ENCODE data around the gene TSHB.

Gene TSHB

GRCh38 chr1:115074839-115075534 lies 45.4 kb downstream of the TSHB start:
- H3K4me1 ChIP-seq (ENCODE audit: control insufficient read depth, insufficient read depth, low read length): no peaks in the 10 kb centered on the region
- ChIA-PET POLR2A (no interaction called here), CTCF (interaction anchor here (0.6 kb wide), 1 partner anchor 632 kb away, joined by 3 read pairs; no protein-coding TSS in a partner anchor)
- no peak overlapping the region for H3K27ac ChIP-seq (ENCODE audit: extremely low read depth, low read depth, low read length)
- no peak for TF ChIP-seq ZBTB26 (tag by site-specific recombination; optimal IDR thresholded peaks at IDR 0.05)
- TF ChIP-seq ZSCAN18 (tag by site-specific recombination; IDR thresholded peaks at IDR 0.05): no peak
- no peak for TF ChIP-seq CTCF (tag by site-specific recombination; IDR thresholded peaks at IDR 0.05)
- no peak for TF ChIP-seq ZSCAN16 (tag by site-specific recombination; IDR thresholded peaks at IDR 0.05)
- TF ChIP-seq, protein P1, sequence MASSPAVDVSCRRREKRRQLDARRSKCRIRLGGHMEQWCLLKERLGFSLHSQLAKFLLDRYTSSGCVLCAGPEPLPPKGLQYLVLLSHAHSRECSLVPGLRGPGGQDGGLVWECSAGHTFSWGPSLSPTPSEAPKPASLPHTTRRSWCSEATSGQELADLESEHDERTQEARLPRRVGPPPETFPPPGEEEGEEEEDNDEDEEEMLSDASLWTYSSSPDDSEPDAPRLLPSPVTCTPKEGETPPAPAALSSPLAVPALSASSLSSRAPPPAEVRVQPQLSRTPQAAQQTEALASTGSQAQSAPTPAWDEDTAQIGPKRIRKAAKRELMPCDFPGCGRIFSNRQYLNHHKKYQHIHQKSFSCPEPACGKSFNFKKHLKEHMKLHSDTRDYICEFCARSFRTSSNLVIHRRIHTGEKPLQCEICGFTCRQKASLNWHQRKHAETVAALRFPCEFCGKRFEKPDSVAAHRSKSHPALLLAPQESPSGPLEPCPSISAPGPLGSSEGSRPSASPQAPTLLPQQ (tag by site-specific recombination; IDR thresholded peaks at IDR 0.05): no peak
- no peak for TF ChIP-seq ZNF510 (tag by site-specific recombination; IDR thresholded peaks at IDR 0.05; ENCODE audit: insufficient replicate concordance)
- TF ChIP-seq IKZF3 (tag by site-specific recombination; IDR thresholded peaks at IDR 0.05): no peak
- no peak for TF ChIP-seq ZNF366 (tag by site-specific recombination; conservative IDR thresholded peaks at IDR 0.05)
- TF ChIP-seq ZNF768 (tag by site-specific recombination; IDR thresholded peaks at IDR 0.05): no peak
- no peak for TF ChIP-seq ZNF394 (tag by site-specific recombination; IDR thresholded peaks at IDR 0.05; ENCODE audit: borderline replicate concordance)
- TF ChIP-seq ZNF785 (tag by site-specific recombination; IDR thresholded peaks at IDR 0.05): no peak
- TF ChIP-seq ZFP3 (tag by site-specific recombination; IDR thresholded peaks at IDR 0.05; ENCODE audit: low read depth): no peak
- TF ChIP-seq ZNF211 (tag by site-specific recombination; IDR thresholded peaks at IDR 0.05; ENCODE audit: low read depth): no peak
- no peak for TF ChIP-seq ZNF76 (tag by site-specific recombination; IDR thresholded peaks at IDR 0.05; ENCODE audit: borderline replicate concordance, low read depth)
- no peaks in the 10 kb centered on the region for H3K36me3 ChIP-seq (ENCODE audit: control insufficient read depth in 2 of 2, insufficient read depth in 1 of 2, low read length in 2 of 2)
- H3K4me3 ChIP-seq (ENCODE audit: low read depth, low read length): no peak overlapping the region
- no peaks in the 10 kb centered on the region for H3K9me3 ChIP-seq (ENCODE audit: control insufficient read depth, insufficient read depth, low read depth, low read length)

GRCh38 chr1:115076384-115076915 lies 46.8 kb downstream of the TSHB start:
- TF ChIP-seq ZNF335 (tag by site-specific recombination; conservative IDR thresholded peaks at IDR 0.05): no peak
- TF ChIP-seq ZNF548 (tag by site-specific recombination; IDR thresholded peaks at IDR 0.05): no peak
- no peak for TF ChIP-seq ZNF670 (tag by site-specific recombination; IDR thresholded peaks at IDR 0.05; ENCODE audit: low read depth)
- no peak for TF ChIP-seq ZSCAN23 (tag by site-specific recombination; IDR thresholded peaks at IDR 0.05)
- no peak for TF ChIP-seq ZNF24 (tag by site-specific recombination; IDR thresholded peaks at IDR 0.05)
- TF ChIP-seq ZXDB (tag by site-specific recombination; IDR thresholded peaks at IDR 0.05): no peak
- no peak for TF ChIP-seq ZBTB1 (tag by site-specific recombination; IDR thresholded peaks at IDR 0.05)
- TF ChIP-seq, protein P2, sequence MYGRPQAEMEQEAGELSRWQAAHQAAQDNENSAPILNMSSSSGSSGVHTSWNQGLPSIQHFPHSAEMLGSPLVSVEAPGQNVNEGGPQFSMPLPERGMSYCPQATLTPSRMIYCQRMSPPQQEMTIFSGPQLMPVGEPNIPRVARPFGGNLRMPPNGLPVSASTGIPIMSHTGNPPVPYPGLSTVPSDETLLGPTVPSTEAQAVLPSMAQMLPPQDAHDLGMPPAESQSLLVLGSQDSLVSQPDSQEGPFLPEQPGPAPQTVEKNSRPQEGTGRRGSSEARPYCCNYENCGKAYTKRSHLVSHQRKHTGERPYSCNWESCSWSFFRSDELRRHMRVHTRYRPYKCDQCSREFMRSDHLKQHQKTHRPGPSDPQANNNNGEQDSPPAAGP (tag by site-specific recombination; IDR thresholded peaks at IDR 0.05): no peak
- TF ChIP-seq ZNF132 (tag by site-specific recombination; IDR thresholded peaks at IDR 0.05; ENCODE audit: borderline replicate concordance): no peak
- no peak for TF ChIP-seq GLI4 (tag by site-specific recombination; IDR thresholded peaks at IDR 0.05)
- no peak for TF ChIP-seq ZNF629 (tag by site-specific recombination; IDR thresholded peaks at IDR 0.05)
- TF ChIP-seq, protein P3, sequence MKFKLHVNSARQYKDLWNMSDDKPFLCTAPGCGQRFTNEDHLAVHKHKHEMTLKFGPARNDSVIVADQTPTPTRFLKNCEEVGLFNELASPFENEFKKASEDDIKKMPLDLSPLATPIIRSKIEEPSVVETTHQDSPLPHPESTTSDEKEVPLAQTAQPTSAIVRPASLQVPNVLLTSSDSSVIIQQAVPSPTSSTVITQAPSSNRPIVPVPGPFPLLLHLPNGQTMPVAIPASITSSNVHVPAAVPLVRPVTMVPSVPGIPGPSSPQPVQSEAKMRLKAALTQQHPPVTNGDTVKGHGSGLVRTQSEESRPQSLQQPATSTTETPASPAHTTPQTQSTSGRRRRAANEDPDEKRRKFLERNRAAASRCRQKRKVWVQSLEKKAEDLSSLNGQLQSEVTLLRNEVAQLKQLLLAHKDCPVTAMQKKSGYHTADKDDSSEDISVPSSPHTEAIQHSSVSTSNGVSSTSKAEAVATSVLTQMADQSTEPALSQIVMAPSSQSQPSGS (tag by site-specific recombination; IDR thresholded peaks at IDR 0.05; ENCODE audit: low read depth): no peak
- Histone ChIP-seq H3K4me1 (ENCODE audit: control insufficient read depth, insufficient read depth, low read length) (no peaks in the 10 kb centered on the region), H3K36me3 (ENCODE audit: control insufficient read depth in 2 of 2, insufficient read depth in 1 of 2, low read length in 2 of 2) (no peaks in the 10 kb centered on the region), H3K9me3 (ENCODE audit: control insufficient read depth, insufficient read depth, low read depth, low read length) (no peaks in the 10 kb centered on the region), H3K4me3 (ENCODE audit: low read depth, low read length) (no peak overlapping the region), H3K27ac (ENCODE audit: extremely low read depth, low read depth, low read length) (no peak overlapping the region)
- CTCF ChIA-PET: no interaction called here
- POLR2A ChIA-PET: no interaction called here

Measured in HEK293 (cell line).